CD4-positive, alpha-beta T cell treated with Interleukin-21 for 1 hour (primary cell): Measurements from ENCODE around the gene XPR1.

Source experiments
- DNase-seq: peaks from one replicate; pipeline ENCODE4 v3.0.0-alpha.2; 2020

Gene XPR1

DNA sequence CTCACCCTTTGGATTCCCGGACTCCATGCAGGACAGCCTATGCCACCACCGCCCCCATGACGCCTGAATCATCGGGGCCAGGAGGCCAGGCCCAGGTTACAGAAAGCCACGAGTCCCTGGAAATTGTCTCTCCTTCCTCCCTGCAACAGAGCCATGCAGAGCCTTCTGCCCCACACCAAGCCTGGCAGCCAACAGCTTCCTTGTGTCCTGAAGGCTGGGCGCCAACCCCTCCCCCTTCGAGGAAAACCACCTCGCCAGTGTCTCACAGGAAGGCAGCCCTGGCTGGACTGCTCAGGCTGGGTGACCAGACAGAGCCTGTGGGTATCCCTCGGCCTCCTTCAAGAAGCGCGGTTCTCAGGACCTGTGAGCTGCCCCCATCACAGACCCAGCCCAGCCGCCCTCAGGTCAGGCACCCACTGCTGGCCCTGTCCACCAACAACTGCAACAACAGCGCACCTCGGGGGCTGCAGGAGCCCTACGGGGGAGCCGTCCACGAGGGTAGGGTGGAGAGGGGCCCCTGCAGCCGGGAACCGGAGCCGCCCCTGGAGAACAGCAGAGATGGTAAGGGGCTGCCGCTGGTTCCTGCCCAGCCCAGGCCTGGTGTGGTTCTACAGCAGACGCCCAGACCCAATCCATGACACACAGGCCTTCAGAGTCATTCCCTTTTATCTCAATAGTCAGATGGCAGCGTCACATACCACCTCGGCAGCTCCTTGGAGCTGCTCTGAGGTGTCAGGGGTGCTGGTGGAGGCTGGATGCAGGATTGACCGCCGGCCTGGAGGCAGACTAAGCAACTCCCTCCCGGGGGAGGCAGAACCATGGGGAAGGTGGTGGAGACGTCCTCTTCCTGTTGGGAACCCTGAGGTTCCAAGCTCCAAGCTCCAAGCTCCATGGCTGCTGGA, 304.5 kb downstream of the XPR1 start:
- no peak for DNase-seq

DNA sequence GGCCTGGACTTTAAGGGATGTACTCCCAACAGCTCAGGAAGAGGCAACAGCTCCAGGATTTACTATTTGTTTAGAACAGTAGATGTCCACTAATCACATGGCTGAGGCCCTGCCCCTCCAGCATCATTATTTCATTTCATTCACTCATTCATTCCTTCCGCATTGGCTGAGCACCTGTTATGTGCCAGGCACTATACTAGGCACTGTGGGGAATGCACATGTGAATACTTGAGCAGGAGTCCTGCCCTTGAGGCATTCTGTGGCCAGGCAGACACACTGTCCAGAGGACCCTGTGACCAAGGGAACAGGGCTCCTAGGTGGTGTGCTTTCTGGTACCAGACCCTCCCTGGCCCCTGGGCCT, 305.2 kb downstream of the XPR1 start:
- DNase-seq, result no peak

DNA sequence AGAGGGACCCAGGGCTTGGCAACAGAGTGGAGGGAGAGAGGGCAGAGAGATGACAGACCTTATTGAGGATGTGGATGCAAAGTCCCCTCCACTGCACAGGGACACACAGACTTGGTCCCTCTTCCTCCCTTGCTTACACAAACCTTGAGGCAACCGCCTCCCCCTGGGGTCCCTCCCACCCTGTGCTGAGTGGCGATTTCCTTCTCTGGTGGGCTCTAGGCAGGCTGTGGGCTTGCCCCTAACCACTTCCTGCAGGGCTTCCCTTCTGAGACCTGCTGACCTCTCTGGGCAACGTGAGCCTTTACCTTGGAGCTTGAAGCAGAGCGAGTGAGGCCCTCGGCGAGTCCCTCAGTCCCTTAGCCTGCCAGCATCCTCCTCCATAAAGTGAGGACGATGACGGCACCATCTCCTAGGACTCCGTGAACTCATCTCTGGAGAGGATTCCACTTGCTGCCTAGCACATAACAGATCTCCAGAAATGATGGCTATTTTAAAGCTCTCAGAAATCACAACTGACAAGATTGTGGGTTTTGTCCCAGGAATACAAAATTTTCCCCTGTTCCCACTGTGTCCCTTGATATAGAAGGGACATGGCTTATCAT, 305.9 kb downstream of the XPR1 start:
- no peak for DNase-seq

DNA sequence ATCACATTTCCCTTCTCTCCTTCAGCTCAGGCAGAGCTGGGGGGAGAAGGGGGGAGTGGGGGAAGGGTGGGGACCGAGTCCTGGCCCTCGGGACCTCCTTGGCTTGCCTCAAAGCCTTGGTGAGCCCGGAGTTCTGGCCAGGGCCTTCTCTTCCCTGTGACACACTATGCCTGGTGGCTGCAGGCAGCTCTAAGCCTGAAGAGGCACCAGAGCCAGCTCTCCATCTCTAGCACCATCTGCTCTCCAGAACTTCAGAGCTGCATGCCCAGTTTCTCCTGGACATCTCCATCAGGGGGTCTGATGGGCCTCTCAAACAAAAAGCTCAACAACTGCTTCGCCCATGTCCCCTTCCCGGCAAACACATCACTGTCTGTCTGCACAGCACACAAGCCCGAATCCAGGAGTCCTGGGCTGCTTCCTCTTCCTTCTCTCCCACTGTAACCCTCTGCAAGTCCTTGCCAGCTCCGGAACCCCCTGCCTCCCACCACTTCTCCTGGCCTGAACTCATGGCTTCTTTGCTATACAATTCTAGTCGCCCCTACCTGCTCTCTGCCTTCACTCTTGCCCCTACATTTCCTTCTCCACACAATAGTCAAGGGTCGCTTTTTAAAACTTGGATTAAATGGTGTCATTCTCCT, 307.4 kb downstream of the XPR1 start:
- no peak for DNase-seq

DNA sequence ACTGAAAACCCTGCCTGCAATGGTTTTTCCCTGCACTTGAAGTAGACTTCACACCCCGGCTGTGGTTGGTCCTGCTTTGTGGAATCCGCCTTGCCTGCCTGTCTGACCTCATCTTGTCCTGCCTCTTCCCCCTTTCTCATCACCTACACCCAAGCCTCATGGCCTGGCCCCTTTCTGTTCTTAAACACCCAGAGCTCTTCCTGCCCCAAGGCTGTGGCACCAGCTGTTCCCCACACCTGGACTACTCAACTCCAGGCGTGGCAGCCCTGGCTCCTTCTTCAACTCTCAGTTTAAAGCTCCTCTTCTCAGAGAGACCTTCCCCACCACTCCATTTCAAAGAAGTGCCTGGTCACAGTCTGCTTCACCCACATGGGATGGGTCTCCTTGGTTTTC, 307.9 kb downstream of the XPR1 start:
- DNase-seq, result no peak
